DND-41 (cell line): ENCODE data around the gene FBXO9.

Experiments used
- EZH2 ChIP-seq: IDR thresholded peaks from 3 replicates; pipeline ENCODE4 v1.6.1; 2012; ENCODE audit warnings: borderline replicate concordance, low read depth, mild to moderate bottlenecking, moderate library complexity, low read length, inconsistent platforms; ENCODE audit not compliant: severe bottlenecking
- TF ChIP-seq, protein P1 (sequence below): IDR thresholded peaks from 2 replicates; pipeline ENCODE4 v1.5.1; 2012; ENCODE audit warnings: borderline replicate concordance, low read length, moderate library complexity, mild to moderate bottlenecking; ENCODE audit not compliant: poor library complexity, severe bottlenecking; ENCODE audit errors: extremely low read depth

DNA sequence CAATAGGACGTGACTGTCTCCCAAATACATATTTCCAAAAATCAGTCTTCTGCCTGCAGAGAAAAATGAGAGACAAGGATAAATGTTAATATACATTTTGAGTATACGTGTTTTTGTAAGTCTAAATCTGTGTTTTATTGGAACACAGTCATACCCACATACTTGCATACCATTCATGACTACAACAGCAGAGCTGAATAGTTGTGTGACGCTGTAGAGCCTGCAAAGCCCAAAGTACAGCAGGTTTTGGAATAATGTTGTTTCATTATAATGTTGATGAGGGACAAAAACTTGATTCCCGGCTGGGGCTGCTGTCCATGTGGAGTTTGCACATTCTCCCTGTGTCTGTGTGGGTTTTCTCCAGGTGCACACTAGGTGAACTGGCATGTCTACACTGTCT, 23.8 kb upstream of the FBXO9 start:
- TF ChIP-seq, protein P1, sequence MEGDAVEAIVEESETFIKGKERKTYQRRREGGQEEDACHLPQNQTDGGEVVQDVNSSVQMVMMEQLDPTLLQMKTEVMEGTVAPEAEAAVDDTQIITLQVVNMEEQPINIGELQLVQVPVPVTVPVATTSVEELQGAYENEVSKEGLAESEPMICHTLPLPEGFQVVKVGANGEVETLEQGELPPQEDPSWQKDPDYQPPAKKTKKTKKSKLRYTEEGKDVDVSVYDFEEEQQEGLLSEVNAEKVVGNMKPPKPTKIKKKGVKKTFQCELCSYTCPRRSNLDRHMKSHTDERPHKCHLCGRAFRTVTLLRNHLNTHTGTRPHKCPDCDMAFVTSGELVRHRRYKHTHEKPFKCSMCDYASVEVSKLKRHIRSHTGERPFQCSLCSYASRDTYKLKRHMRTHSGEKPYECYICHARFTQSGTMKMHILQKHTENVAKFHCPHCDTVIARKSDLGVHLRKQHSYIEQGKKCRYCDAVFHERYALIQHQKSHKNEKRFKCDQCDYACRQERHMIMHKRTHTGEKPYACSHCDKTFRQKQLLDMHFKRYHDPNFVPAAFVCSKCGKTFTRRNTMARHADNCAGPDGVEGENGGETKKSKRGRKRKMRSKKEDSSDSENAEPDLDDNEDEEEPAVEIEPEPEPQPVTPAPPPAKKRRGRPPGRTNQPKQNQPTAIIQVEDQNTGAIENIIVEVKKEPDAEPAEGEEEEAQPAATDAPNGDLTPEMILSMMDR: no peak
- no peak for TF ChIP-seq EZH2
